Fibroblast of villous mesenchyme (primary cell): ENCODE measurements around the gene AAK1. TPM values are rescaled to one million over a fixed set of nuclear protein-coding genes. Genes with fewer than 3 reads are reported as not detected.

ENCODE experiments used
- DNase-seq: peaks from one replicate; pipeline ENCODE4 v3.0.0-alpha.2; 2010; ENCODE audit warnings: low read depth
- H3K4me3 ChIP-seq: 2 replicates; pipeline ENCODE4 v1.5.1; 2011; ENCODE audit warnings: low read depth, mild to moderate bottlenecking, low read length
- CTCF ChIP-seq: IDR thresholded peaks from 2 replicates; pipeline ENCODE4 v1.5.1; 2012; ENCODE audit warnings: low read depth, mild to moderate bottlenecking, low read length; ENCODE audit not compliant: insufficient read depth
- total RNA-seq: library from RNA; depleted of rRNA; stranded (reverse); fragments of >200 nt; gene quantifications from 2 replicates; pipeline ENCODE4 v1.2.3, GENCODE V29; 2012

AAK1 gene
- total RNA-seq, 1 donor, result 68.2 TPM

- TF ChIP-seq CTCF, result no peak
- H3K4me3 ChIP-seq, result no peak overlapping the region
- no peak for DNase-seq
Observed at GRCh38 chr2:69461404-69461803, 182.1 kb downstream of the AAK1 start.

GRCh38 chr2:69459936-69460335 lies 183.6 kb downstream of the AAK1 start:
- no peak overlapping the region for H3K4me3 ChIP-seq
- no peak for TF ChIP-seq CTCF
- no peak for DNase-seq

GRCh38 chr2:69456950-69457445 lies 186.5 kb downstream of the AAK1 start:
- no peak overlapping the region for H3K4me3 ChIP-seq
- no peak for DNase-seq
- no peak for TF ChIP-seq CTCF

GRCh38 chr2:69456154-69456553 lies 187.4 kb downstream of the AAK1 start:
- no peak overlapping the region for H3K4me3 ChIP-seq
- no peak for TF ChIP-seq CTCF
- no peak for DNase-seq

GRCh38 chr2:69454976-69455375 lies 188.6 kb downstream of the AAK1 start:
- DNase-seq, result no peak
- H3K4me3 ChIP-seq, result no peak overlapping the region
- no peak for TF ChIP-seq CTCF

- no peak for TF ChIP-seq CTCF
- H3K4me3 ChIP-seq, result no peak overlapping the region
- DNase-seq, result no peak
Observed at GRCh38 chr2:69453475-69454129, 189.9 kb downstream of the AAK1 start.

- DNase-seq, result no peak
- TF ChIP-seq CTCF, result no peak
- H3K4me3 ChIP-seq, result no peak overlapping the region
Observed at GRCh38 chr2:69452687-69453086, 190.9 kb downstream of the AAK1 start.
